Rectal smooth muscle tissue (tissue), 1 donor: ENCODE measurements around the gene LRP1.

Experiments used
- H3K27ac ChIP-seq: one replicate; pipeline ENCODE4 v1.7.0; 2013; ENCODE audit warnings: low read depth, low read length, inconsistent platforms
- H3K27me3 ChIP-seq: one replicate; pipeline ENCODE4 v1.7.0; 2013; ENCODE audit warnings: low read length; ENCODE audit not compliant: control insufficient read depth, insufficient read depth
- H3K36me3 ChIP-seq: one replicate; pipeline ENCODE4 v1.7.0; 2013; ENCODE audit warnings: low read length; ENCODE audit not compliant: control insufficient read depth, insufficient read depth
- H3K4me1 ChIP-seq: one replicate; pipeline ENCODE4 v1.7.0; 2013; ENCODE audit warnings: low read length; ENCODE audit not compliant: control insufficient read depth, insufficient read depth
- H3K4me3 ChIP-seq: one replicate; pipeline ENCODE4 v1.7.0; 2013; ENCODE audit warnings: low read length
- H3K9ac ChIP-seq: one replicate; pipeline ENCODE4 v1.7.0; 2013; ENCODE audit warnings: low read length

The LRP1 gene

DNA sequence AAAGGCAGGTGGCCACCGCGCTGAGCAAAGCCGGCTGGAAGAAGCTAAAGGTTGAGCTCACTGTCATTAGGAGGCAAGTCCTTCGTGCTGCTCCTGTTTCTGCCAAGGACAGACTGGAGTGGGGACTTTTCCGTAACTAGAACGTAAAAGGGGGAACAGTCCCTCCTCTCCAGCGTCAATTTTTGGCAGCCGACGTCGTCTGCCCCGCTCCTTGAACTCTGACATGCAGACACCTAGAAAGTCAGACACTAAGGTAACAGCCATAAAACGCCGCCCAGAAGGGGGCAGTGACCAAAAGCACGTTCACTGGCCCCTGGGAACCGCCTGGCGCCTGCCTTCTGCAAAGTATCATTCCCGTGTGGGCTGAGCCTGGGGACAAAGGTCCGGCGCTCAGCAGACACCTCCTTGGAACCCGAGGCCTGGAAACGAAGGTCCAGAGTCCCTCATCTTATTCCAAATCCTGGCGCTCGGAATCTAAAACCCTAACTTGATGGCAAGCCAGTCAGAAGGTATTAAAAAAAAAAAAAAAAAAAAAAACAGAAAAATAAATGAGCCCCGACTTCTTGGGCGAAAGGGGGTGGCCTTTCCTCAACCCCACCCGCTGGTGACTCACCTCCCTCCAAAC, 1.1 kb upstream of the LRP1 start:
- peak overlapping the region; percentile 94 for H3K27ac ChIP-seq
- H3K27me3 ChIP-seq: no peaks in the 10 kb centered on the region
- H3K4me1 ChIP-seq: peaks cover 2% of the 10 kb centered on the region
- H3K4me3 ChIP-seq: peak overlapping the region; percentile 69
- H3K9ac ChIP-seq: no peak overlapping the region
- no peaks in the 10 kb centered on the region for H3K36me3 ChIP-seq

DNA sequence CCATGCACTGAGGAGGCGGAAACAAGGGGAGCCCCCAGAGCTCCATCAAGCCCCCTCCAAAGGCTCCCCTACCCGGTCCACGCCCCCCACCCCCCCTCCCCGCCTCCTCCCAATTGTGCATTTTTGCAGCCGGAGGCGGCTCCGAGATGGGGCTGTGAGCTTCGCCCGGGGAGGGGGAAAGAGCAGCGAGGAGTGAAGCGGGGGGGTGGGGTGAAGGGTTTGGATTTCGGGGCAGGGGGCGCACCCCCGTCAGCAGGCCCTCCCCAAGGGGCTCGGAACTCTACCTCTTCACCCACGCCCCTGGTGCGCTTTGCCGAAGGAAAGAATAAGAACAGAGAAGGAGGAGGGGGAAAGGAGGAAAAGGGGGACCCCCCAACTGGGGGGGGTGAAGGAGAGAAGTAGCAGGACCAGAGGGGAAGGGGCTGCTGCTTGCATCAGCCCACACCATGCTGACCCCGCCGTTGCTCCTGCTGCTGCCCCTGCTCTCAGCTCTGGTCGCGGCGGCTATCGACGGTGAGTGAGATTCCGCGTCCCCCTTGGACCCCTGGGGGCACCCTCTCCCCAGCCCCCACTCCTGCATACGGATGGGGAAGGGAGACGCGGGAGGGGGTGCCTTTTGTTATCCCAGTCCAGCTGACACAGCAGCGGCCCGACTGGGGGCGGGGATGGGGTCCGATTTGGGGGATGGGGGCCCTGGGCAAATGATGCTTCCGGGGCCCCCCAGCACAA, 400 bp downstream of the LRP1 start:
- Histone ChIP-seq H3K27me3 (no peaks in the 10 kb centered on the region), H3K9ac (peak overlapping the region; percentile 25), H3K27ac (peak overlapping the region; percentile 66), H3K4me1 (peaks cover 10% of the 10 kb centered on the region), H3K36me3 (no peaks in the 10 kb centered on the region), H3K4me3 (peak overlapping the region; percentile 74)

DNA sequence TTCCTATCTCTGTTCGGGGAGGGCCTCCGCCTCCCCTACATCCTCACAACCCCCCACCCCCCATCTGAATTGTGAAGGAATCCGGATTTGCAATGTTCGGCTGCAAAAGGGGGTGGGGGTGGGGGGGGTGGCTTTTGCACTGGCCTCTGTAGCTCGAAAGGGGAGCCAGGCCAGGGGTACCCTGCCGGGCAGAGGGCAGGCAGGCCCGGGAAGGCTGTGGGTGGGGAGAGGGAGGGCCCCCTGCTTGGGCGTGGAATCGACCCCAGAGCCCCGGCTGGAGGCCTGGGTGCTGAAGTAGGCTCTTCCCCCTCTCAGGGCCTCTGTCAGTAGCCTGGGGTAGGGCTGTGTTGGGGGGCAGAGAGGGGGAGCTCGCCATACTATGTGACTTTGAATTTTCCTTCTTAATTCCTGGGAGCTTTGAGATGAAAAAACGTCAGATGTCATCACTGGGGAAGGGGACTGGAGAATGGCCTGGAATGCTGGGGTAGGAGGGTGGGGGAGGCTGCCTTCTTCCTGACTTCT, 1.1 kb downstream of the LRP1 start:
- Histone ChIP-seq H3K4me3 (peak overlapping the region; percentile 74), H3K27me3 (no peaks in the 10 kb centered on the region), H3K36me3 (no peaks in the 10 kb centered on the region), H3K9ac (no peak overlapping the region), H3K27ac (peak overlapping the region; percentile 66), H3K4me1 (peaks cover 12% of the 10 kb centered on the region)

DNA sequence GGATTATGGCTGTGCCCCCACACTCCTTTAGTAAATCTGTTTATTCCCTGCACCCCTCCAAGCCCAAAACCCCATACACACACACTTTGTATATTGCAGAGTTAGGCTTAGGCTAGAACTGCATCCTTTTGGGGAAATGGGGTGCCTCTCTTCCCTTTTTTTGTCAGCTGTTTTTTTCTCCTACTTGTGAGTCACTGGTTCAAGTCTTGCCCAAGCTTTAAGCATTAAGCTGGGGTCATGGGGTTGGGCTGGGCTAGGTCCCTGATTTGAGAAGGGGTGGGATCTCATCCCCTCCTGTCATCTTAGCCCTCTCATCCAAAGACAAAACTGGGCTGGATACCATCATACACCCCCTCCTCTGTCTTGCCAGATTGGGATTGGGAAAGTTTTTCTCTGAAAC, 1.6 kb downstream of the LRP1 start:
- Histone ChIP-seq H3K36me3 (no peaks in the 10 kb centered on the region), H3K27ac (peak overlapping the region; percentile 66), H3K9ac (no peak overlapping the region), H3K27me3 (no peaks in the 10 kb centered on the region), H3K4me1 (peaks cover 12% of the 10 kb centered on the region), H3K4me3 (peak overlapping the region; percentile 74)

DNA sequence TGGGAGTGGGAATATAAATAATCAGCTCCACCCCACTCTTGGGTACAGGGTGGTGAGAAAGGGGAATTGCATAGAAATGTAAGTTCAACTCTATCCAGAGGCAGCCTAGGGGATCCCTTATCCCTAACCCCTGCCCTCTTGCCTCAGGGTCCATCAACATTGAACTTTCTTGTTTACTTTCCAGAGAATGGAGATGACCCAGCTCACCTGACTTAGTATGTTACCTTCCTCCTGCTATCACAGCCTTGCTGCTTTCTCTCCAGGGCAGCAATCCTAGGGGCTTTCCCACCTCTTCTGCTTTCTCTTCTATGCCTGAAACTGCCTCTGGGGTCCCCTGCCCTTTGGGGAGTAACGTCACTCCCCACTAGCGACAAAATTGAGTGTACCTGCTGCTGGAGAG, 2.7 kb downstream of the LRP1 start:
- peak overlapping the region; percentile 43 for H3K4me3 ChIP-seq
- H3K4me1 ChIP-seq: peaks cover 20% of the 10 kb centered on the region
- H3K36me3 ChIP-seq: no peaks in the 10 kb centered on the region
- H3K27ac ChIP-seq: peak overlapping the region; percentile 33
- no peak overlapping the region for H3K9ac ChIP-seq
- H3K27me3 ChIP-seq: no peaks in the 10 kb centered on the region

DNA sequence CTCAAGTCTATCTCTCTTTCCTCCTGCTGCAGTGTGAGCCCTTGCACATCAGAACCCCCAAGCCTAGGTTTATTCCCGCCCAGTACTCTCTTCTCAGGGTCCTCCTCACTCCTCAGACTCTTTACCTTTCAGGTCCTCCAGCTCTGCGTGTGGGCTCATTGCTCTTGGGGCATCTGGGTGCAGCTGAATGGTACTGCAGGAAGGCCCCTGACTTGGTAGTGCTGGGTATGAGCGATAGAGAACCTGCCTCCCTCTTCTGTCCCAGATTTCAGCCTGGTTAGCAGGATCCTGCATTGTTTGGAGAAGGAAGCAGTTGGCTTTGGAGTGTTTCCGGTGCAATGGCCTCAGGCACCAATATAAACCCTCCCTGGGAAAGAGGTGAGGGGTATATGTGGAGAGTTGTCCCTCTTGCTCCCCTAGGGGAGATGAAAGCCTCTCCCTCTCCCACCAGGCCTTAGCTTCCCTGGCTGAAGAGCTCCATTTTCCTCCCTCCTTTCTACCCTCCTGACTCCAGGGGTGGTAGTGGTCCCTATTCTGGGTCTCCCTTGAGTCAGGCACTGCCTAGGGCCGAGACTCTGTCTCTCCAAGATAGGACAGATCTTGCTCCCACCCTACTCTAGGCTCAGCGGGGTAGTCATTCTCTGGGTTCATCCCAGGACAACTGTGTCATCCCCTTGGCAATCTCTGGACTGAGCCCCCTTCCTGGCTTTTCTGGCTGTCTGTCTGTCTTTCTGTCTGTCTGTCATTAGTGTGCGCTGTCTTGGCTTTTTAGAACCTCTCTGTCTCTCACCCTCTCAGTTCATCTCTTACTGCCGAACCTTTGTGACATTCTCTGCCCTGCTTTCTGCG, 3.8 kb downstream of the LRP1 start:
- Histone ChIP-seq H3K9ac (no peak overlapping the region), H3K4me3 (no peak overlapping the region), H3K4me1 (peaks cover 20% of the 10 kb centered on the region), H3K27ac (peak overlapping the region; percentile 11), H3K36me3 (no peaks in the 10 kb centered on the region), H3K27me3 (no peaks in the 10 kb centered on the region)

DNA sequence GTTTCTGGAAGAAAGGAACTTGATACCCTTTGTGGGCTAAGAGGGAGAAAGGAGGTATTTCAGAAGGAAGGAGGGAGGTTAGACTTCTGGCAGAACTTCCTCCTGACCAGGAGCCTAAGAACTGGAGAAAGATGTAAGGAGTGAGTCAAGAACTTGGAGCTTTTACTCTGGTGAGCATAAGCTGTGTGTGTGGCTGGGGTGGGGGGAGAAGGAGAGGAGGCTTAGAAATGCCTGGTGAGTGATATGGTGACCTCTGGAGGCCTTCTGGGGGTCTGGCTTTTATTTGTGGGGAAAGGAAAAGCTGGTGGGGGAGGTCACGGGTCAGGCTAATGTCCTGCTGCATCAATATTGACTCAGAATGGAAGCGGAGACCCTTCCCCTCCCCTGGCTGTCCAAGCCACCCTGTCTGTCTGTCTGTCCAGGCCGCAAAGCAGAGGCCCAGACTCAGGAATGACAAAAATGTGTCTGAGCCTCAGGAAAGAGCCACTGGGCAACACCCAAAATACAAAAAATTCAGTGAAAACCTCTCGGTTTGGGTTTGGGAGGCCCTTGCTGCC, 4.8 kb downstream of the LRP1 start:
- Histone ChIP-seq H3K27ac (peak overlapping the region; percentile 22), H3K9ac (no peak overlapping the region), H3K36me3 (no peaks in the 10 kb centered on the region), H3K27me3 (no peaks in the 10 kb centered on the region), H3K4me1 (peaks cover 20% of the 10 kb centered on the region), H3K4me3 (no peak overlapping the region)

DNA sequence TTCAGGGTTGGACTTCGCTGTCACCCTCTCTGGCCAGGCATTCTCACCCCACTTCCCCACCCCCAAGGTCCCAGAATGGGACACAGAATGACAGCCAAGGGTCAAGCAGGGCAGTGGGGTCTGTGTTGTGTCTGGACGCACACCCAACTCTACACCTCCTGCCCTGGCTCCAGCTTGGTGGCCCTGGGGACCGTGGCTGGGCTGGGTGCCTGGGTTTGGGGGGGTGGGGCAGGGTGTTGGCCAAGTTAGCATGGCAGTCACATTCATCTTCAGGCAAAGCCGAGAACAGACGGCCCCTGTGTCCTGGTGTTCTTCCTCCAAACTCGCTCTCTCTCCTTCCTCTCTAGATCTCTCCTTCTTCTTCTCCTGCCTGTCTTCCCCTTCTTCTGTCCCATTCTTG, 5.6 kb downstream of the LRP1 start:
- Histone ChIP-seq H3K27me3 (no peaks in the 10 kb centered on the region), H3K4me3 (peak overlapping the region; percentile 26), H3K4me1 (peaks cover 20% of the 10 kb centered on the region)

DNA sequence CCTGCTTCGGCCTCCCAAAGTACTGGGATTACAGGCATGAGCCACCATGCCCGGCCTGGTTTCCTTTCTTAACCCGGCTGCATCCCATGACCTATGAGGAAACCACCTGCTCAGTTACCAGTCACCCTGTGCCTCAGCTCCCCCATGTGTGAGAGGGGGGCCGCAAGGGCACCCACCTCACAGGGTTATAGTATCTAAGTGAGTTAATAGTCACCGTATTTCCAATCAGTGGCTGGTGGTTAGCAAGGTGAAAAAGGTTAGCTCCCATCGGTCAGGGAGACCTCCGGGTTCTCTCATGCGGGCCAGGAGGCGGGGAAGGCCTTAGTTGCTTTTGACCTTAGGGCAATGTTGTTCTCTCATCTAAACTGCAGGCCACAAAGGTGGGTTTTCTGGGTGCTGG, 6.7 kb downstream of the LRP1 start:
- Histone ChIP-seq H3K4me1 (peaks cover 20% of the 10 kb centered on the region), H3K27me3 (no peaks in the 10 kb centered on the region), H3K27ac (peak overlapping the region; percentile 69), H3K9ac (no peak overlapping the region), H3K4me3 (no peak overlapping the region), H3K36me3 (peaks cover 4% of the 10 kb centered on the region)

More for the DNA sequence above, 5.6 kb downstream of the LRP1 start:
- Histone ChIP-seq H3K36me3 (no peaks in the 10 kb centered on the region), H3K9ac (no peak overlapping the region), H3K27ac (no peak overlapping the region)

DNA sequence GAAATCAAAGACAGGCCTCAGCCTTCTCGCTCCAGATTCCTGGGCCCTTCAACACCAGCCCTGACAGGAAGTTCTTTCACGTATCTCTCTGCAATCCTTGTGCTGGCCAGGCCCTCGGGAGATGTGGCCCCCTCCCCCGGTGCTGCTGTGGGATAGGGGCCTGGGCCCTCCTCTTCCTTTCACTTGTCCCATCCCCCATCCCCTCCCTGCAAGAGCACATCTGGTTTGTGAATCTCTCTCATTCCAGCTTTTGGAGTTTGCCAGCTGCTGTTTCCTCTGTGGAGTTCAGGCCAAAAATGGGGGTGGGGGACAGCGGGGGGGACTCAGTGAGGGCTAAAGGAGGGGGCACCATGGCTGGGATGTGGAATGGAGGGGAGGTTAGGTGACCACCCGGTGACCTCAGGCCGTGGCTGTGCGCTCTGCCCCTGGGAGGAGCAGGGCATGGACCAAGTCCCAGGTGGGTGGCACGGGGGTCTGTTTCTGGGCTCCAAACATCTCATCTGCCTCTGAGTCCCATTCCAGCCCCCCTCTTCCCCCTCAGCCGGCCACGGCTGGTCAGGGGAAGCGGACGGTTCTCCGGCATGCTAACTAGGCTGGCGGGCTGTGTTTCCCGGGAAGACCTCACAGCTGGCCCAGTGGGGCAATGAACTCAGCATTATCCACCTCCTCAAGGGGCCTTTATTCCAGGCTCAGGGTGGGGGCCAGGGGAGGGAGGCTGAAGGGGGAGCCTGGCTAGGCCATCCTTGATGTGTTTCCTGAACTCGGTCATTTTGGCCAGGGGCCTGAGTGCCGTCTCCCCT, 7.4 kb downstream of the LRP1 start:
- Histone ChIP-seq H3K9ac (no peak overlapping the region), H3K4me1 (peaks cover 20% of the 10 kb centered on the region)

DNA sequence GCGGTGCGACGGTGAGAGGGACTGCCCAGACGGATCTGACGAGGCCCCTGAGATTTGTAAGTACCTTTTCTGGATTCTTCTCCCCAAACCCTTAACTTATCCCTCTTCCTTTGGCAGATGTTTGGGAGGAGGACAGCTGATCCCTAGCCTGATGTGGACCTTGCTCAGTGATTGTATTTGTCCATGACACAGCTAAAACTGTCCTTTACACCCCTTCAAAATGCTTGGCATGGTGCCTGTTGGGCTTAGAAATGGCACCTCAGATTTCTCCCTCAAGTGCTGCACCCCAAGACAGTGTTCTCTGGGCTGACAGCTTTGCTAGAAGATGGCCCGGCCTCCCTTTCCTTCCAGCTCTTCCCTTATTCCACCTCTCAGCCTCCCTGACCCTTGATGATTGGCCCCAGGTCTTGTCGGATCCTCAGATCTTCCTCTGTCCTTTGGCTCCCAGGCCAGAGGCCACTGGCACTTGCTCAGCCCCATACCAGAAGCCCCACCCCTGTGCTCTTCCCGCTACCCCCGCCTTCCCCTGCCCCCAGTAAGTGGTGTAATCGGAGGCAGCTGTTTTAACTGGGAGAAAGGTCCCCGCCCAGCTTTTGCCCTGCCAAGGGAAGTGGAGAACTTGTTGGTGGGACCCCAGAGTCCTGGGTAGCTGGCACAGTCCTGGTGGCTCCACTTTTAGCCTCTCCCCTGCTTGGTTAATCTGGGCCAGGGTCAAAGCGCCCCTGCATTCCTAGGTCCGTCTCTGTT, 10.4 kb downstream of the LRP1 start:
- Histone ChIP-seq H3K27ac (no peak overlapping the region), H3K36me3 (peaks cover 20% of the 10 kb centered on the region), H3K4me3 (no peak overlapping the region), H3K4me1 (peaks cover 10% of the 10 kb centered on the region), H3K27me3 (no peaks in the 10 kb centered on the region), H3K9ac (no peak overlapping the region)

More for the DNA sequence above, 7.4 kb downstream of the LRP1 start:
- no peak overlapping the region for H3K4me3 ChIP-seq
- peak overlapping the region; percentile 69 for H3K27ac ChIP-seq
- peaks cover 4% of the 10 kb centered on the region for H3K36me3 ChIP-seq
- H3K27me3 ChIP-seq: no peaks in the 10 kb centered on the region
